OCI-M2 (cell line): Measurements from ENCODE around the gene IL5RA.

Experiments
- DNase-seq: peaks from one replicate; lab custom pipeline; 2025; ENCODE audit not compliant: unreplicated experiment; lab: John Stamatoyannopoulos, UW

The IL5RA gene, protein sequence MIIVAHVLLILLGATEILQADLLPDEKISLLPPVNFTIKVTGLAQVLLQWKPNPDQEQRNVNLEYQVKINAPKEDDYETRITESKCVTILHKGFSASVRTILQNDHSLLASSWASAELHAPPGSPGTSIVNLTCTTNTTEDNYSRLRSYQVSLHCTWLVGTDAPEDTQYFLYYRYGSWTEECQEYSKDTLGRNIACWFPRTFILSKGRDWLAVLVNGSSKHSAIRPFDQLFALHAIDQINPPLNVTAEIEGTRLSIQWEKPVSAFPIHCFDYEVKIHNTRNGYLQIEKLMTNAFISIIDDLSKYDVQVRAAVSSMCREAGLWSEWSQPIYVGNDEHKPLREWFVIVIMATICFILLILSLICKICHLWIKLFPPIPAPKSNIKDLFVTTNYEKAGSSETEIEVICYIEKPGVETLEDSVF

DNA sequence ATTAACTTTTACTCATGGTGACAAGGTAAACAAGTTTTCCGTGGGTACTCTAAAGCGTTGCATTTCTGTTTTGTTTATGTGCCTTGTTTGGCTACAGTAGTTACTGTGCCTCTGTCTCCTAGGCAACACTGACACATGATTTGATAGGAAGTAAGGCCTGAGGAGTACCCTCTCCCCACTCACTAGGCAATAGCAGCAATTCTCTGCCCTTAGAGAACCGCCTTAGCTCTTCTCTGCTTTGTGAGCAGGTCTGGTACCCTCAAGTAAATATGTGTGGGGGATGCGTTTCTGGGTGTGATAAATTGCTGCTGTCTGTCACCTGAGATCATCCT lies at the start of gene IL5RA:
TSS of gene IL5RA (minus strand) at position 76 of the 332 bp plus-strand sequence. CDS start 5,390 bp downstream, outside the sequence.
- no peak for DNase-seq

DNA sequence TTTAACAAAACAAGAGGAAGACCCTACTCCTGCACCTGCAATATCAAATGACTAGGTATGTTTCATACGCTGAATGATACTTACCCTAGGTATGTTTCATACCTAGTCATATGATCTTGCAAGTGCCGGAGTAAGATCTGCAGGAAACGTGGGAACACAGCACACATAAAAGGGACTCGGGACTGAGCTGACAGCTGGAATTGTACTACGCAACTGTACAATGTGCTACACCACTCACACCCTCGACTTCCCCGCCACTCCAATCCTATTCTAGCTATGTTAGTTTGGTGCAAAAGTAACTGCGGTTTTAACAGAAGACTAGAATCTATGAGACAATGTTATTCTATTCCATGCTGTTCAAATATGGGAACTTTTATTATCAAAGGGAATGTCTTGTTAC lies 47.3 kb upstream of the IL5RA start:
- DNase-seq = no peak

DNA sequence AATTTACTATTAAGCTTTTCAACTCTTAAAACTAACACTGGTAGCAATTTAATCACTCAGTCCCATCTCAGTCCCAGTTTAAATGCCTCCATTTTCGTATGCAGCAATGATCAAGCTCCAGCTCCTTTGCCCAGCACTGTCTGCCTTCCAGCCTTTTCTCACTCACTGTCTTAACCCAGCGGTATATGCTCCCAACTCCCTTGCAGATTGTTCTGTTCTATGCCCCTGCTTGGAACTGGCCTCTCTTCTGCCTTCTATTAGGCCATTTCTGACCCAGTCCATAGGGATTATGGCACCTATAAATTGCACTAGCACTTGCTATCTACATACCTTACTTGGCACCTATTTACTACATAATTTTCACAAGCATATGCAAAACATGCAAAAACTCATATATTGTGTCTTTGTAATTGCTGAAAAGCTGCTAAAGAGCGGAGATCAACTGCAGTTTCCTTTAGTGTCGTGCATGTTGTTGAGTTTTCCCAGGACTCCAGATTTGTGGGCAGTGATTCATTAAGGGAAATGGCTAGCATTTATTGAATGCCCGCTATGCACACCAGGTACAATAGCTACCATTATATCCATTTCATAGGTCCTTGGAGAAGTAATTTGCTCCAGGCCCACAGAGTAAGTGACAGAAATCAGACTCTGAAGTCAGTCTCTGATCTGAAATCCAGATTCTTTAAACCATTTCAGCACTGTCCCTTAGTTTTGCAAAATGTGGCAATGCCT lies 44.9 kb upstream of the IL5RA start:
- DNase-seq = no peak

DNA sequence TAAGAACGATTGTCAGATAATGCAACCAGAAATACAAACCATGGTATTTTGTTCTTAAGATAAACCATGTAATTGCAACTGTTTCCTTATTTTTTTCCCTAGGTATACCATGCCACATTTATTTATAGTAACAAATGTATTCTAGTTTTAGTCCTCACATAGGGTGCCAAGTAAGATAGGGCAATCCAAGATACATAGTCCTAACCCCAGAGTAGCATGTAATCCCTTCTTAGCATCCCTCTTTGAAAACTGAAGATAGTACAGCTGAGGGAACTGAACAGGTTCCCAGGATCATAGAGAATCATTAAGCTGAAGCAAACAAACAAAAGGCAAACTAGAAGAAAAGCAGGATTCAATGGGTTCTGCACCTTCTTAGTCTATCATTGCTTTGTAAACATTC lies 41.3 kb upstream of the IL5RA start:
- no peak for DNase-seq

DNA sequence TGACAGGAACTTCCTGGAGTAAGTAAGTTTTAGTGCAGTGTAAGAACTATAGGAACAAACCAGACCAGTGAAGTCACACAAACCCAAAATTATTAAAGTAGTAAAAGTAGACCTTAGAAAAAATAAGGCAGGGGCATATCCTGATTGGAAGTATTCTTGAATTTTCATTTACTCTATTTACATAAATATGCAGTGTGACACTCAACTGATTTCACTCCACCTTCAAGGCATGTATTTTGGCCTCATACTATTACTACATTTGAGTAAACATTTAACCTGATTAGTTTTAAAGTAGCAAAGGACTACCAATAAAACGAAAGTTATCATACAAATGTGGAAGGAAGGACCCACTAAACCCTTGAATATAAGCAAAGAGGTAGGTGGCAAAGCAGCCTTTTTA lies 39.4 kb upstream of the IL5RA start:
- no peak for DNase-seq

DNA sequence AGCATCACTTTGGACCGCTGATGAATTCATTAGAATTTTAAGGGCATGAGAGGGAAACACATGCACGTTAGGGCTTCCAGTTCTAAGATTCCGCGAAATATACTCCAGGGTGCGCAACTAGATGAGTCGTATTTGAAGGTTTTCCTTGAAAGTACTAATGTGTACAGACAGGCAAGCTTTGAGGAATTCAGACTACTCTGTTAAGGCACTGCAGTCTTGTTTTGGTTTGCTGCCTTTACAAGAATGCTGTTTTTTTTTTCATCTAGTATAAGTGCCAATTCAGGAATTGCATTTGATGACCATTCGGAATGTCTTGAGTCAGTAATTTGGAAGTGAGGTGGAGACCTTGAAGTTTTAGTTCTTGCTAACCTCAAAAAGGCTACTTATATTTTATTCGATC lies 35.7 kb upstream of the IL5RA start:
- DNase-seq = no peak

DNA sequence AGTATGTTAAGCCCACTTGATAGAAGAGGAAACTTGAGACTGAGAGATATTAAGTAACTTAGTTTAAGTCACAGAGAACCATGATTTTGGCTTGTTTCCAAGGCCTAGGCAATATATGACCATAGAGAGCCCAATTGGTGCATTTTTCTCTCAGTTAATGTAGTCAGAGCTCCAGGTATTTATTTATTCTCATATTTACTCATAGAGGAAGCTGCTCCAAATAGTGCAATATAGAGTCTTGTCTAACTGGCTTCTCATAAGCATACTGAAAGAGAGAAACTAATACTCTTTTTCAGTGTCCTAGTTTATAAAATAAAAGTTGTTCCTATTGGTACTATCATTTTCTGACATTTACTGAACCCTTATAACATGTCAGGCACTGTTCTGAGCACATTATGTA lies 31.8 kb upstream of the IL5RA start:
- no peak for DNase-seq

DNA sequence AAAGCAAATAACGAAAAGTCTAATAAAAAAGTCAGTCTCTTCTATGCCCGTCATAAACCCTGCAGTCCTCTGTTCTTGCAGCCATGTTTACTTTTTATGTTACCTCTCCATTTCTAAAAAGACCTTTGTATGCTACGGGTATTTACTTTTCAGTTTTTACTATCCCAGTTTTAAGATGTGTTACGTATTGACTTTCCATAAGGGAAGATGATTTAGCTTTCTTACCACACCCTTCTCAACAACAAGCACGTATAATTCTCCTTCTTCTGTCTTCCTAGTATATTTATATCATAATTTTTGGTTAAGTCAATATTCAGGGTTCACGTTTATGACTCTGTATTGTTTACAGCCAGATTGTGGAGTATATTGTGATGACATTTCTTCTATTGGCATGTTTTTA lies 27.4 kb upstream of the IL5RA start:
- no peak for DNase-seq

DNA sequence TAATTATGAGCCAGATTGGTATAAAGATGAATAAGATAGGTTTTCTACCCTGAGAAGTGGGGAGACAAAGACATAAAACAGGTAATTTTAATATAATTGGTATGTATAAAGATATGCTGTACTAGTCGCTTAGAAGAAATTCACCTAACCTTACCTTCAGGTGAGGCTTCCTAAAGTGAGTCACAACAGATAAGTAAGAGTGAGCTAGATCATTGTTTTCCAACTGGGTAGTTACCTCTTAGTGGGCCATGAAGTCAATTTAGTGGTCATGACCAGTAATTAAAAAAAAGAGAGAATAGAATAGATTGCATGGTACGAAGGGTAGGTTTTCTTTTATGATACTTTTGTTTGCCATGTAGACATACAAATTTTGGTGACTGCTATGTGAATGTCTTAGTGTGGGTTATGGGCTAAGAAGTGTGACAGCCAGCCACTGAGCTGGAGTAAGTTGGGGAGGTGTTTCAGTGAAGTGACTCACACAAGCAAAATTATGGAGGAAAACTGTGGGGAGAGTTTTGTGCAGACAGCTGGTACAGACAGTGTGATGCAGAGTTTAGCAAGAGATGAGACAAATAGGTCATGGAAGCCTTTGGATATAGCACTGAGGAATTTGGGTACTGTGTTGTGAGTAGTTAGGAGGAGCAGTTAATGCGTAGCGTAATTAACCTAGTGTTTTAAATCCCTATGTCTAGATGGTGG lies 24.7 kb upstream of the IL5RA start:
- no peak for DNase-seq

DNA sequence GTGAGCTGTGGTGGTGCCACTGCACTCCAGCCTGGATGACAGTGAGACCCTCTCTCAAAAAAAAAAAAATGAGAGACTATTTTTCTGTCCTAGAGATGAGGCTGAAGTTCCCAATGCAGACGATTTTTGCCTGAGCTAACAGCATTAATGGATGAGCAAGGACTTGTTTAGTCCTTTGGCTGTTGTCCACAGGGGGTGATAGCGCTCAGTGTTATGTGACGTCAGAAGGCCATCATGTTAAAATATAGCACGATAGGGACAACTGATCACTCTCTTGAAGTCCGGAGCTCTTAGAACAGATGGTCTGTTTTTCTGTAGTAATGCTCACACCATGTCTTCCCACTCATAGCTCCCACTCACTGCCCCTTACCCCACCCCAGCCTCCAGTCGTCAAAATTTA lies 23.3 kb upstream of the IL5RA start:
- DNase-seq = no peak

DNA sequence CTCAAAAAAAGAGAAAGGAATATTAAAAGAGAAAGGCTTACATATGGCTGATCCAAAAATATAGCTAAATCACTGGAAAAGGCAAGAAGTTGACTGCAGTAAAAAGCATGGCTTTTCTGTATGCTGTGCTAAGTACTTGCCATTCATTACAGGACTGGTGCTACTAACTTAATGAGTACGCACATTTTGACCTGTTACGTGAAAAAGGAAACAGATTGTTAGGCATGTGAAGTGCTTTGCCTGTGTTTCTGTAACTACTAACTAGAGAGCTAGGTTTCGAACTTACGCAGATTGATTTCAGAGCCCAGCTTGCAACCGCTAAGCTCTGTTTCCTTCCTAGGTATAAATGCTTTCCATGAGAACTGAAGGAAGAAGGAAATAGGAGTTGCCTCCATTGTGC lies 19.4 kb upstream of the IL5RA start:
- DNase-seq = no peak

DNA sequence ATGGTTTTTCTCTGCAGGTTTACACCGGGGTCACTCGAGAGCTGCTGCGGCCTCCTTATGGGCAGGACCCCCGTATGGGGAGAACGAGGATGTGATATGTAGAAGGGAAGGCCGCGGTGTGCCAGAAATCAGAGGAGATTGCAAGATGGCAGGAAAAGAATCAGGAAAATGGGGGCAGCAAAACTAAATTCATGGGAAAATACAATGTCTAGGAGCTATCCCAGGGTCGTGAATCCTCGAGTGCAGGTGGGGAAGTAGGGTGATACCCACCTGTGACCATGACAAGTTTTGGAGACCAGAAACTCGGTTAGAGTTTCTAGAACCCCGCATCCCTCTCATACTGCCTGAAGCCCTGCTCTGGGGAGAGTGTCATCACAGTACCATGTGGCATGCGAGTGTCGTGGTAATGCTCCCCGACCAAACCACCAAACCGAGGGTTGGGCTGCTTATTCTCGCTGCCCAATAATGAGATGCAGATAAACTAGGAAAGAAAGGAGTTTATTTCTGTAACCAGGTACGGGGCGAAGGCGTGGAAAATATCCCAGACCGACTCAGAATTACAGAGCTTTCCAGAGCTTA lies 17.3 kb upstream of the IL5RA start:
- DNase-seq = no peak

DNA sequence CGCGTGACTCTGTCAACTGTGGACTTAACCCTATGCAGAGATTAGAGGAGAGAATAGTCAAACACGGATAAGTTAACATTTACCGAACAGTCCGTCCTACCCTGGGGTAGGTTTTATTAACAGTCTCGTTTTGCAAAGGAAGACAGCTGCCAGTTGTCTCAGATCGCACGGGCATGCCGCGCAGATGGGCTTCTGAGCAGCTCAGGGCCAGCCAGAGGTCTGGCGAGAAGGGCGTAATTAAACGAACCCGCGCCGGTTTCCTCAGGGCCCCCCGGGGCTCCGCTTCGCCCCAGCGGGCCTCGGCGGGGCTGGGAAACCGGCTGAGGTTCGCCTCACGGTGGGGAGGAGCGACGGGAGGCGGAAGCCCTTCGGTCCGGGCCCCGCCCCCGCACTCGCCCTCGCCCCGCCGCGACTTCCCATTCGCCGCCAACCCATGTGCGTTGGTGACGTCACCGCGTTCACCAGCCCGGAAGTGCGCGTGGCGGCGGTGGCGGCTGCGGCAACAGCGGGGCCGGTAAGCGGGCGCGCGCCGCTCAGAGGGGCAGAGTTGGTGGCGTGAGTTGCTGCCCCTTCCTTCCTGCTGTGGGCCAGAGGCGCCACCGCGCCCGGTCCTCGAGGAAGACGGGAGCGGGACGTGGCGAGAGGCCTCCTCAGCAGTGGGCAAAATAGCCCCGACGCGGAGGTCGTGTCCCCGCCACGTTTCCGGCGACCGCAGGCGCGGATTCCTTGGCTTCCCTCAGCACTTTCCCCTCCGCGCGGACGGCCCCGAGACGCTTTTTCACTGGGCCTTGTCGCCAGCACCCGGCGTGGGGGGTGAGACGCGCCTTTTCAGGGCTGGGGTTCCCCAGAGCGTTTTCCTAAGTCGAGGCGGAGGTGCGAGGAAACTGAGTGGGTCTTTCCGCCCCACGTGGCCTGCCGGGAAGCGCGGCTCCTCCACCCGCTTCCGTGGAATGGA lies 16.6 kb upstream of the IL5RA start, which contains the start of gene TRNT1:
TSS of gene TRNT1 (plus strand) at position 464 of the 955 bp plus-strand sequence. CDS start 2,101 bp downstream, outside the sequence.
- peak; percentile 35 for DNase-seq

DNA sequence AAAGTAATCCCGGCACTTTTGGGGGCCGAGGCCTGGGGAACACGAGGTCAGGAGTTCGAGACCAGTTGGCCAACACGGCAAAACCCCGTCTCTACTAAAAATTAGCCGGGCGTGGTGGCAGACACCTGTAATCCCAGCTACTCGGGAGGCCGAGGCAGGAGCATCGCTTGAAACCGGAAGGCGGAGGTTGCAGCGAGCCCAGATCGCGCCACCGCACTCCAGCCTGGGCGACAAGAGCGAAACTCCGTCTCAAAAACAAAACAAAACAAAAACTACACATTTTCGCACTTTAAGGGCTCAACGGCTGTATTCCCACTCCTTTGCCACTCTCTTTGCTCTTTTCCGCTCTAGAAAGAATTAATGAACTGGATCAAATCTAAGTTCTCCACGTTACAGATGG lies 15.8 kb upstream of the IL5RA start:
- DNase-seq = no peak

DNA sequence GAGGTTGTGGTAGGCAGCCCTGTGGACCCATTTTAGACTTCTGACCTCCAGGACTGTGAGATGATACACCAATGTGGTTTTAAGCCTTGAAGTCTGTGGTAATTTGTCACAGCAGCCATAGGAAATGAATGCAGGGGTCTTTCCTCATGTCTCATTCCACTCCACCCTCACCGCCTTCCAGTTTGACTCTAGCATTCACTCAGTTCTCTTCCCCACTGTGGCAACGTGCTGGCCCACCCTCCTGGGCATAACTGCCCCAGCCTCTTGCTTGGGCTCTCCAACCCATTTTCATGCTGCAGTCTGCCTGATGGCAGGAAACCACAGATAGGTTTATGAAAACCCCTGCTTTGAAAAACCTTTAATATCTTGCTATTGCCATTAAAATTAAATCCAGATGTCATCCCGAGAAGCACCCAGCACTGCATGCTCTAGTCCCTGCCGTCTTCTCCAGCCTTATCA lies 9.2 kb upstream of the IL5RA start:
- DNase-seq = no peak

DNA sequence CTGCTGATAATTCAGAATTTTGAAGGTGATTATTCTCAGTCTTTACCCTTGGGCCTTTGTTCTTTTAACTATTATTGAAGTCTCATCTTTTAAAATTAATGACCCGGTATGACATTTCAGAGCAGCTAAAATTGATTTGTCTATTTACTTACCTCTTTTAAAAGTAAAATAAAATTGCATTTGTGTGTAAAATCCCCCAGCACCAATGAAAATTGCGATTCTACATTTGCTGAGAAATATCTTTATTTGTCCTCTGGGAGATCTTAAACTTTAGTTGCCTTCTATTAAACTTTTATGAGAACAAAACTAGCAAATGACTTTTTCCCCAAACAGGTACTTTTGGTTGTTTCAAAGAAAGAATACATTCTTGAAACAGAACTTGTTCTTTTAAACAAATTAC lies 7.5 kb upstream of the IL5RA start:
- DNase-seq = no peak

DNA sequence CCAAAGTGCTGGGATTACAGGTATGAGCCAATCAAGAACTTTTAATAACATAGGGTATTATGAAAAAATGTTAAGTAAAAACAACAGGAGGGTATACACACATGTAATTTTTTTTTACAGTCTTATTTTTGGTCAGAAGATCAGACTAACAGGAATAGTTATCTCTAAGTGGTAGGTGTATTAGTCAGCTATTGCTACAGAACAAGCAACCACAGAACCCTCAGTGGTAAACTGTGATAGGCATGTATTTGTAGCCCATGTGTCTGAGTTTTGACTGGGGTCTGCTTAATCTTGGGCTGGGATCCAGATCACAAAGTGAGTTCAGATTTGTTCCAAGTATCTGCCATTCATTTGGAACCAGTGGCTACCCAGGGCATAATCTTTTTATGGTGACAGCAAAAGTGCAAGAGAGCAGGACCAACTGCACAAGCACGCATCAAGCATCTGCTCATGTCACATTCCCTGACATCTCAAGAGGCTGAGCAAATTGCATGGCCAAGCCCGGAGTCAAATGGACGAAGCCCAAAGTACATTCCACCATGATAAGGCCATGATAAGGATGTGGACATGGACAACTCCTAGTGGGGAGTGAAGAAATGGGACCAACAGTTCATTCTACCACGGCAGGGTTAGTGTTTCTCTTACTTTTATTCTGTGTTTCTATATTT lies 3.0 kb upstream of the IL5RA start:
- DNase-seq = no peak

DNA sequence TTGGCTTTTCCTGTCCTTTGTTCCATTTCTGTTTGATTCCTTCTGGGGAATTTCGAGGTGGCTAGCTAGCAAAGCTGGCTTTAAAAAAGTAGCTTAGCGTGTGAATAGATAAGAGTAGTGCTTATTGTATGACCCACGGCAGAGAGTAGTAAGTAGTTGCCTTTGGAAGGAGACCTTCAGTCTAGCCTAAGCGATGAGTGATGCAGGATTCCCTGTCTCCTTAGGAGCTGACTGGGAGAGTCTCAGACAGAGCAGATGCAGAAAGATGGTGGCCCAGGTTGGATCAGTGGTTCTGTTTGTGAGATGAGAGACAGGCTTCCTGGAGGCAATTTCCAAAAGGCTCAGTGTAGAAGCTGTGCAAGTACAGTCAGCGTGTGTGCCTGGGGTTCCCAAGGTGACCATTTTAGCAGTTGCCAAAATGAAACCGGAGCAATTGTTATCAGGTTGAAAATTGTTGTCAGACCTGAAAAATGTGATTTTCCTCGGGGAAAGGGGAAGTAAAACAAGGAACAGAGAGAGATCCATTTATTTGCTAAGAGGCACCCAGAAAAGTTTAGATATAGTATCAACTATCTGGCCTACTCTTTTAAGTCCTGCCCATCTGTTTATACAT lies 681 bp upstream of the IL5RA start:
- no peak for DNase-seq
